GM23338 (cell line): ENCODE data around the gene CTRB2. TPM values are rescaled to one million over a fixed set of nuclear protein-coding genes. Genes with fewer than 3 reads are reported as not detected.
A peak's percentile ranks its signal among the peaks of the same experiment; 100 is the strongest.

Source experiments
- ATAC-seq: fragments of 200-7000 bp; cut with Tn5 transposase; 3 replicates; pipeline ENCODE4 v1.9.1; 2020
- DNase-seq: peaks from one replicate; pipeline ENCODE4 v3.0.0-alpha.2; 2015; ENCODE audit warnings: low spot score
- H2AFZ ChIP-seq: fragments of 200-600 bp; sonication (generic); 2 replicates; pipeline ENCODE4 v1.8.0; 2016; ENCODE audit warnings: antibody characterized with exemption, mild to moderate bottlenecking, moderate library complexity
- H3F3A ChIP-seq: fragments of 200-600 bp; sonication (generic); replicated peaks from 2 replicates; pipeline ENCODE4 v1.8.0; 2017; ENCODE audit warnings: antibody characterized with exemption, mixed run types, low read depth
- H3K27ac ChIP-seq: fragments of 200-600 bp; sonication (generic); 2 replicates; pipeline ENCODE4 v1.6.1; 2016; ENCODE audit warnings: low read depth
- H3K27me3 ChIP-seq: fragments of 200-600 bp; sonication (generic); 2 replicates; pipeline ENCODE4 v1.8.0; 2016; ENCODE audit warnings: mild to moderate bottlenecking, mixed run types, moderate library complexity; ENCODE audit not compliant: insufficient read depth
- H3K36me3 ChIP-seq: fragments of 200-600 bp; sonication (generic); 2 replicates; pipeline ENCODE4 v1.8.0; 2016; ENCODE audit warnings: mild to moderate bottlenecking; ENCODE audit not compliant: insufficient read depth
- H3K4me1 ChIP-seq: fragments of 200-600 bp; sonication (generic); 2 replicates; pipeline ENCODE4 v1.8.0; 2016; ENCODE audit warnings: mild to moderate bottlenecking, moderate library complexity; ENCODE audit not compliant: insufficient read depth
- H3K4me2 ChIP-seq: fragments of 200-600 bp; sonication (generic); 2 replicates; pipeline ENCODE4 v1.7.1; 2017; ENCODE audit warnings: mixed run types
- H3K4me3 ChIP-seq: fragments of 200-600 bp; sonication (generic); 2 replicates; pipeline ENCODE4 v1.6.1; 2016; ENCODE audit warnings: mixed run types
- H3K79me2 ChIP-seq: fragments of 200-600 bp; sonication (generic); replicated peaks from 2 replicates; pipeline ENCODE4 v1.8.0; 2017; ENCODE audit warnings: mild to moderate bottlenecking; ENCODE audit not compliant: insufficient read depth
- H3K9me2 ChIP-seq: fragments of 200-600 bp; sonication (generic); 2 replicates; pipeline ENCODE4 v1.8.0; 2017; ENCODE audit not compliant: insufficient read depth
- H4K20me1 ChIP-seq: fragments of 200-600 bp; sonication (generic); replicated peaks from 2 replicates; pipeline ENCODE4 v1.8.0; 2017; ENCODE audit warnings: mild to moderate bottlenecking; ENCODE audit not compliant: insufficient read depth
- H3K27ac Mint-ChIP-seq: 2 replicates; pipeline ENCODE4 v1.8.0; 2020; ENCODE audit warnings: inconsistent platforms, mild to moderate bottlenecking, moderate library complexity, mixed read lengths
- H3K27me3 Mint-ChIP-seq: 3 replicates; pipeline ENCODE4 v1.8.0; 2022; ENCODE audit warnings: low read depth, mild to moderate bottlenecking, moderate library complexity, mixed read lengths, inconsistent platforms; ENCODE audit not compliant: insufficient read depth, poor library complexity
- H3K36me3 Mint-ChIP-seq: 3 replicates; pipeline ENCODE4 v1.8.0; 2021; ENCODE audit warnings: low read depth, mild to moderate bottlenecking, inconsistent platforms, moderate library complexity, mixed read lengths
- H3K4me1 Mint-ChIP-seq: 3 replicates; pipeline ENCODE4 v1.8.0; 2020; ENCODE audit warnings: mild to moderate bottlenecking, inconsistent platforms, mixed read lengths
- H3K4me3 Mint-ChIP-seq: 3 replicates; pipeline ENCODE4 v1.8.0; 2021; ENCODE audit warnings: moderate library complexity, mild to moderate bottlenecking, inconsistent platforms, mixed read lengths
- H3K9me3 Mint-ChIP-seq: 3 replicates; pipeline ENCODE4 v1.8.0; 2020; ENCODE audit warnings: moderate library complexity, mild to moderate bottlenecking, inconsistent platforms, mixed read lengths
- CREB1 ChIP-seq: fragments of 250-450 bp; sonication (Bioruptor Pico); IDR thresholded peaks from 2 replicates; pipeline ENCODE4 v1.5.0; 2020; ENCODE audit warnings: low read depth, mild to moderate bottlenecking, moderate library complexity
- EZH2 ChIP-seq: fragments of 200-600 bp; sonication (generic); IDR thresholded peaks from one replicate; pipeline ENCODE4 v1.8.0; 2017; ENCODE audit warnings: antibody characterized with exemption, mild to moderate bottlenecking, low read depth; ENCODE audit not compliant: unreplicated experiment
- NANOG ChIP-seq: IDR thresholded peaks from 2 replicates; pipeline ENCODE4 v1.6.1; 2016; ENCODE audit warnings: antibody characterized with exemption, borderline replicate concordance
- POLR2AphosphoS5 ChIP-seq: IDR thresholded peaks from 2 replicates; pipeline ENCODE4 v1.6.1; 2016; ENCODE audit warnings: antibody characterized with exemption, low read depth
- STAT1 ChIP-seq: IDR thresholded peaks from one replicate; pipeline ENCODE4 v1.6.1; 2016; ENCODE audit warnings: antibody characterized with exemption; ENCODE audit not compliant: unreplicated experiment
- polyA plus RNA-seq: library from polyadenylated mRNA; unstranded; fragments of >200 nt; fragmentation: Nextera tagmentation; extraction: Ambion mirVana; gene quantifications from 2 replicates; pipeline ENCODE4 v1.2.1, GENCODE V29; 2016
- total RNA-seq: library from RNA; depleted of rRNA; stranded (reverse); fragments of >200 nt; shearing (Covaris generic); gene quantifications from 2 replicates; pipeline ENCODE4 v1.2.3, GENCODE V29; 2014
- TF ChIP-seq, protein P1 (sequence below): fragments of 250-450 bp; sonication (Bioruptor Pico); IDR thresholded peaks from 2 replicates; pipeline ENCODE4 v1.5.0; 2020; ENCODE audit warnings: mild to moderate bottlenecking, moderate library complexity
- TF ChIP-seq, protein P2 (sequence below): IDR thresholded peaks from 2 replicates; pipeline ENCODE4 v1.6.1; 2016; ENCODE audit warnings: antibody characterized with exemption

CTRB2 gene
- total and polyA plus RNA-seq, 2 experiments from 2014 or later = not detected

- H3F3A ChIP-seq = 0 out of 2 replicates have a peak, but pooled peaks cover 5% of the 10 kb centered on the region
- H3K79me2 ChIP-seq = peaks cover 90% of the 10 kb centered on the region
- no peaks in the 10 kb centered on the region; the same call in 1 of the 3 replicates for H3K9me3 Mint-ChIP-seq
- ATAC-seq (no peak), DNase-seq (no peak)
- peak overlapping the region; percentile 85 for H3K27ac Mint-ChIP-seq
- peaks cover 65% of the 10 kb centered on the region for H3K4me1 Mint-ChIP-seq
- H3K36me3 Mint-ChIP-seq = peaks cover 20% of the 10 kb centered on the region
- H3K27ac ChIP-seq = peak overlapping the region; percentile 93
- H3K27me3 ChIP-seq = no peaks in the 10 kb centered on the region
- peaks cover 60% of the 10 kb centered on the region for H4K20me1 ChIP-seq
- peaks cover 40% of the 10 kb centered on the region for H3K27me3 Mint-ChIP-seq
- peak overlapping the region; percentile 42 for H3K4me2 ChIP-seq
- no peak overlapping the region for H3K4me3 ChIP-seq
- no peaks in the 10 kb centered on the region for H3K9me2 ChIP-seq
- H3K4me1 ChIP-seq = peaks cover 47% of the 10 kb centered on the region
- H3K4me3 Mint-ChIP-seq = peak overlapping the region; percentile 24; the same call in 2 of the 3 replicates
- H2AFZ ChIP-seq = no peak overlapping the region
- no peaks in the 10 kb centered on the region for H3K36me3 ChIP-seq
- TF ChIP-seq NANOG = no peak
- TF ChIP-seq EZH2 = no peak
- no peak for TF ChIP-seq POLR2AphosphoS5
- TF ChIP-seq, protein P1, sequence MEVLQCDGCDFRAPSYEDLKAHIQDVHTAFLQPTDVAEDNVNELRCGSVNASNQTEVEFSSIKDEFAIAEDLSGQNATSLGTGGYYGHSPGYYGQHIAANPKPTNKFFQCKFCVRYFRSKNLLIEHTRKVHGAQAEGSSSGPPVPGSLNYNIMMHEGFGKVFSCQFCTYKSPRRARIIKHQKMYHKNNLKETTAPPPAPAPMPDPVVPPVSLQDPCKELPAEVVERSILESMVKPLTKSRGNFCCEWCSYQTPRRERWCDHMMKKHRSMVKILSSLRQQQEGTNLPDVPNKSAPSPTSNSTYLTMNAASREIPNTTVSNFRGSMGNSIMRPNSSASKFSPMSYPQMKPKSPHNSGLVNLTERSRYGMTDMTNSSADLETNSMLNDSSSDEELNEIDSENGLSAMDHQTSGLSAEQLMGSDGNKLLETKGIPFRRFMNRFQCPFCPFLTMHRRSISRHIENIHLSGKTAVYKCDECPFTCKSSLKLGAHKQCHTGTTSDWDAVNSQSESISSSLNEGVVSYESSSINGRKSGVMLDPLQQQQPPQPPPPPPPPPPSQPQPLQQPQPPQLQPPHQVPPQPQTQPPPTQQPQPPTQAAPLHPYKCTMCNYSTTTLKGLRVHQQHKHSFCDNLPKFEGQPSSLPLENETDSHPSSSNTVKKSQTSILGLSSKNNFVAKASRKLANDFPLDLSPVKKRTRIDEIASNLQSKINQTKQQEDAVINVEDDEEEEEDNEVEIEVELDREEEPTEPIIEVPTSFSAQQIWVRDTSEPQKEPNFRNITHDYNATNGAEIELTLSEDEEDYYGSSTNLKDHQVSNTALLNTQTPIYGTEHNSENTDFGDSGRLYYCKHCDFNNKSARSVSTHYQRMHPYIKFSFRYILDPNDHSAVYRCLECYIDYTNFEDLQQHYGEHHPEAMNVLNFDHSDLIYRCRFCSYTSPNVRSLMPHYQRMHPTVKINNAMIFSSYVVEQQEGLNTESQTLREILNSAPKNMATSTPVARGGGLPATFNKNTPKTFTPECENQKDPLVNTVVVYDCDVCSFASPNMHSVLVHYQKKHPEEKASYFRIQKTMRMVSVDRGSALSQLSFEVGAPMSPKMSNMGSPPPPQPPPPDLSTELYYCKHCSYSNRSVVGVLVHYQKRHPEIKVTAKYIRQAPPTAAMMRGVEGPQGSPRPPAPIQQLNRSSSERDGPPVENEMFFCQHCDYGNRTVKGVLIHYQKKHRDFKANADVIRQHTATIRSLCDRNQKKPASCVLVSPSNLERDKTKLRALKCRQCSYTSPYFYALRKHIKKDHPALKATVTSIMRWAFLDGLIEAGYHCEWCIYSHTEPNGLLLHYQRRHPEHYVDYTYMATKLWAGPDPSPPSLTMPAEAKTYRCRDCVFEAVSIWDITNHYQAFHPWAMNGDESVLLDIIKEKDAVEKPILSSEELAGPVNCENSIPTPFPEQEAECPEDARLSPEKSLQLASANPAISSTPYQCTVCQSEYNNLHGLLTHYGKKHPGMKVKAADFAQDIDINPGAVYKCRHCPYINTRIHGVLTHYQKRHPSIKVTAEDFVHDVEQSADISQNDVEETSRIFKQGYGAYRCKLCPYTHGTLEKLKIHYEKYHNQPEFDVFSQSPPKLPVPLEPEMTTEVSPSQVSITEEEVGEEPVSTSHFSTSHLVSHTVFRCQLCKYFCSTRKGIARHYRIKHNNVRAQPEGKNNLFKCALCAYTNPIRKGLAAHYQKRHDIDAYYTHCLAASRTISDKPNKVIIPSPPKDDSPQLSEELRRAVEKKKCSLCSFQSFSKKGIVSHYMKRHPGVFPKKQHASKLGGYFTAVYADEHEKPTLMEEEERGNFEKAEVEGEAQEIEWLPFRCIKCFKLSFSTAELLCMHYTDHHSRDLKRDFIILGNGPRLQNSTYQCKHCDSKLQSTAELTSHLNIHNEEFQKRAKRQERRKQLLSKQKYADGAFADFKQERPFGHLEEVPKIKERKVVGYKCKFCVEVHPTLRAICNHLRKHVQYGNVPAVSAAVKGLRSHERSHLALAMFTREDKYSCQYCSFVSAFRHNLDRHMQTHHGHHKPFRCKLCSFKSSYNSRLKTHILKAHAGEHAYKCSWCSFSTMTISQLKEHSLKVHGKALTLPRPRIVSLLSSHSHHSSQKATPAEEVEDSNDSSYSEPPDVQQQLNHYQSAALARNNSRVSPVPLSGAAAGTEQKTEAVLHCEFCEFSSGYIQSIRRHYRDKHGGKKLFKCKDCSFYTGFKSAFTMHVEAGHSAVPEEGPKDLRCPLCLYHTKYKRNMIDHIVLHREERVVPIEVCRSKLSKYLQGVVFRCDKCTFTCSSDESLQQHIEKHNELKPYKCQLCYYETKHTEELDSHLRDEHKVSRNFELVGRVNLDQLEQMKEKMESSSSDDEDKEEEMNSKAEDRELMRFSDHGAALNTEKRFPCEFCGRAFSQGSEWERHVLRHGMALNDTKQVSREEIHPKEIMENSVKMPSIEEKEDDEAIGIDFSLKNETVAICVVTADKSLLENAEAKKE = no peak
- TF ChIP-seq, protein P2, sequence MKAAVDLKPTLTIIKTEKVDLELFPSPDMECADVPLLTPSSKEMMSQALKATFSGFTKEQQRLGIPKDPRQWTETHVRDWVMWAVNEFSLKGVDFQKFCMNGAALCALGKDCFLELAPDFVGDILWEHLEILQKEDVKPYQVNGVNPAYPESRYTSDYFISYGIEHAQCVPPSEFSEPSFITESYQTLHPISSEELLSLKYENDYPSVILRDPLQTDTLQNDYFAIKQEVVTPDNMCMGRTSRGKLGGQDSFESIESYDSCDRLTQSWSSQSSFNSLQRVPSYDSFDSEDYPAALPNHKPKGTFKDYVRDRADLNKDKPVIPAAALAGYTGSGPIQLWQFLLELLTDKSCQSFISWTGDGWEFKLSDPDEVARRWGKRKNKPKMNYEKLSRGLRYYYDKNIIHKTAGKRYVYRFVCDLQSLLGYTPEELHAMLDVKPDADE = no peak
- no peak for TF ChIP-seq STAT1
- TF ChIP-seq CREB1 = no peak
Measured at GRCh38 chr16:75246504-75247205, 39.7 kb upstream of the CTRB2 start.
